ENCODE measurements around the gene PDE8A. TPM values are rescaled to one million over a fixed set of nuclear protein-coding genes. Genes with fewer than 3 reads are reported as not detected.

Gene PDE8A
- total and polyA plus RNA-seq, 12 donors = 10.9 to 46.7 (median 17.4) TPM

- TF ChIP-seq, protein P1, sequence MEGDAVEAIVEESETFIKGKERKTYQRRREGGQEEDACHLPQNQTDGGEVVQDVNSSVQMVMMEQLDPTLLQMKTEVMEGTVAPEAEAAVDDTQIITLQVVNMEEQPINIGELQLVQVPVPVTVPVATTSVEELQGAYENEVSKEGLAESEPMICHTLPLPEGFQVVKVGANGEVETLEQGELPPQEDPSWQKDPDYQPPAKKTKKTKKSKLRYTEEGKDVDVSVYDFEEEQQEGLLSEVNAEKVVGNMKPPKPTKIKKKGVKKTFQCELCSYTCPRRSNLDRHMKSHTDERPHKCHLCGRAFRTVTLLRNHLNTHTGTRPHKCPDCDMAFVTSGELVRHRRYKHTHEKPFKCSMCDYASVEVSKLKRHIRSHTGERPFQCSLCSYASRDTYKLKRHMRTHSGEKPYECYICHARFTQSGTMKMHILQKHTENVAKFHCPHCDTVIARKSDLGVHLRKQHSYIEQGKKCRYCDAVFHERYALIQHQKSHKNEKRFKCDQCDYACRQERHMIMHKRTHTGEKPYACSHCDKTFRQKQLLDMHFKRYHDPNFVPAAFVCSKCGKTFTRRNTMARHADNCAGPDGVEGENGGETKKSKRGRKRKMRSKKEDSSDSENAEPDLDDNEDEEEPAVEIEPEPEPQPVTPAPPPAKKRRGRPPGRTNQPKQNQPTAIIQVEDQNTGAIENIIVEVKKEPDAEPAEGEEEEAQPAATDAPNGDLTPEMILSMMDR (IDR thresholded peaks at IDR 0.05) = no peak
- peak in 6 of 8 donors; percentile 24 to 74 (median 45) for ATAC-seq
- peak; percentile 42 to 52 for DNase-seq
- Histone ChIP-seq H3K9me3 (no peaks in the 10 kb centered on the region), H3K27ac (peak overlapping the region in 5 of 10 donors; percentile 1 to 55 (median 28)), H3K27me3 (no peaks in the 10 kb centered on the region), H3K36me3 (no peaks in the 10 kb centered on the region), H3K4me1 (peaks cover 0 to 33% (median 16%) of the 10 kb centered on the region in 9 donors), H3K4me3 (no peak overlapping the region)
- WGBS, 2 donors = 86 to 94% methylated on average over 5 of the region's 5 CpGs
- intact Hi-C loops (cut with DNase I) = loop anchor here in 1 of 10 donors (5.0 kb wide), 1 partner anchor 95 kb away; no protein-coding TSS in a partner anchor
Observed at GRCh38 chr15:84946772-84947489, 34.7 kb upstream of the PDE8A start.

GRCh38 chr15:84947947-84948830 is 33.5 kb upstream of the PDE8A start:
- intact Hi-C loops (cut with DNase I) = loop anchor here in 1 of 10 donors (5.0 kb wide), 1 partner anchor 94 kb away; no protein-coding TSS in a partner anchor
- Histone ChIP-seq H3K4me1 (peaks cover 0 to 33% (median 16%) of the 10 kb centered on the region in 9 donors), H3K4me3 (no peak overlapping the region), H3K27ac (peak overlapping the region in 7 of 10 donors; percentile 1 to 67 (median 28)), H3K9me3 (no peaks in the 10 kb centered on the region), H3K36me3 (no peaks in the 10 kb centered on the region), H3K27me3 (no peaks in the 10 kb centered on the region)
- TF ChIP-seq, protein P1 (IDR thresholded peaks at IDR 0.05) = no peak
- ATAC-seq (peak in 7 of 8 donors; percentile 36 to 78 (median 39)), DNase-seq (peak in 1 of 2 donors; percentile 25)
- 74 to 80% methylated on average over 4 of the region's 4 CpGs for WGBS, 2 donors

- Histone ChIP-seq H3K4me1 (peaks cover 0 to 29% (median 13%) of the 10 kb centered on the region in 9 donors), H3K27ac (peak overlapping the region in 4 of 10 donors; percentile 11 to 67 (median 20)), H3K27me3 (no peaks in the 10 kb centered on the region), H3K4me3 (no peak overlapping the region), H3K36me3 (no peaks in the 10 kb centered on the region), H3K9me3 (no peaks in the 10 kb centered on the region)
- DNase-seq (no peak), ATAC-seq (no peak)
- intact Hi-C loops (cut with DNase I) = loop anchor here in 1 of 10 donors (5.0 kb wide), 1 partner anchor 93 kb away; no protein-coding TSS in a partner anchor
- TF ChIP-seq, protein P1 (IDR thresholded peaks at IDR 0.05) = no peak
- 81 to 93% methylated on average over 2 of the region's 2 CpGs for WGBS, 2 donors
Observed at GRCh38 chr15:84949043-84949442, 32.6 kb upstream of the PDE8A start.

Data from heart right ventricle (tissue), 16 donors.